OCI-LY1 (cell line): ENCODE results near the gene NEK1.

ENCODE experiments used
- EZH2 ChIP-seq: fragments of 200-600 bp; sonication (generic), shearing (Covaris generic); IDR thresholded peaks from 2 replicates; pipeline ENCODE4 v1.8.0; 2017; ENCODE audit warnings: borderline replicate concordance, mixed run types, mild to moderate bottlenecking, antibody characterized with exemption, low read length, moderate library complexity, mixed read lengths
- TF ChIP-seq, protein P1 (sequence below): fragments of 200-600 bp; sonication (generic), shearing (Covaris generic); IDR thresholded peaks from 2 replicates; pipeline ENCODE4 v1.5.1; 2017; ENCODE audit warnings: mild to moderate bottlenecking, antibody characterized with exemption, low read length, moderate library complexity, mixed read lengths

GRCh38 chr4:169485086-169485485, 127.3 kb downstream of the NEK1 start:
- TF ChIP-seq, protein P1, sequence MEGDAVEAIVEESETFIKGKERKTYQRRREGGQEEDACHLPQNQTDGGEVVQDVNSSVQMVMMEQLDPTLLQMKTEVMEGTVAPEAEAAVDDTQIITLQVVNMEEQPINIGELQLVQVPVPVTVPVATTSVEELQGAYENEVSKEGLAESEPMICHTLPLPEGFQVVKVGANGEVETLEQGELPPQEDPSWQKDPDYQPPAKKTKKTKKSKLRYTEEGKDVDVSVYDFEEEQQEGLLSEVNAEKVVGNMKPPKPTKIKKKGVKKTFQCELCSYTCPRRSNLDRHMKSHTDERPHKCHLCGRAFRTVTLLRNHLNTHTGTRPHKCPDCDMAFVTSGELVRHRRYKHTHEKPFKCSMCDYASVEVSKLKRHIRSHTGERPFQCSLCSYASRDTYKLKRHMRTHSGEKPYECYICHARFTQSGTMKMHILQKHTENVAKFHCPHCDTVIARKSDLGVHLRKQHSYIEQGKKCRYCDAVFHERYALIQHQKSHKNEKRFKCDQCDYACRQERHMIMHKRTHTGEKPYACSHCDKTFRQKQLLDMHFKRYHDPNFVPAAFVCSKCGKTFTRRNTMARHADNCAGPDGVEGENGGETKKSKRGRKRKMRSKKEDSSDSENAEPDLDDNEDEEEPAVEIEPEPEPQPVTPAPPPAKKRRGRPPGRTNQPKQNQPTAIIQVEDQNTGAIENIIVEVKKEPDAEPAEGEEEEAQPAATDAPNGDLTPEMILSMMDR: no peak
- no peak for TF ChIP-seq EZH2
